Left lung (tissue), 14 donors: ENCODE results near the gene LEP. TPM values are rescaled to one million over a fixed set of nuclear protein-coding genes. Genes with fewer than 3 reads are reported as not detected.

Source experiments
- ATAC-seq: fragments of 200-7000 bp; cut with Tn5 transposase; one replicate; pipeline ENCODE4 v1.9.1; 2020; ENCODE audit warnings: moderate library complexity
- DNase-seq, 4 donors: peaks; one replicate each; pipeline ENCODE4 v3.0.0-alpha.2; 2013 to 2020
- H3K27ac ChIP-seq, 2 donors: fragments of 200-600 bp; sonication (generic) in 1 of 2; one replicate each; pipeline versions ENCODE4 v1.5.0 to v1.8.0; 2020 to 2021
- H3K27me3 ChIP-seq, 2 donors: fragments of 200-600 bp; sonication (generic) in 1 of 2; one replicate each; pipeline versions ENCODE4 v1.5.0 to v1.8.0; 2020 to 2021
- H3K36me3 ChIP-seq, 2 donors: fragments of 200-600 bp; sonication (generic) in 1 of 2; one replicate each; pipeline versions ENCODE4 v1.5.0 to v1.8.0; 2020 to 2021
- H3K4me1 ChIP-seq, 2 donors: fragments of 200-600 bp; one replicate each; pipeline ENCODE4 v1.8.0; 2021
- H3K4me3 ChIP-seq, 2 donors: fragments of 200-600 bp; sonication (generic) in 1 of 2; one replicate each; pipeline versions ENCODE4 v1.5.0 to v1.8.0; 2020 to 2021; ENCODE audit warnings: mild to moderate bottlenecking in 1 of 2
- H3K9me3 ChIP-seq, 2 donors: fragments of 200-600 bp; sonication (generic) in 1 of 2; one replicate each; pipeline versions ENCODE4 v1.5.0 to v1.8.0; 2020 to 2021
- intact Hi-C, 2 donors: fragments of 100-400 bp; cut with DNase I; formaldehyde crosslinking; loops; one replicate each; pipeline versions ENCODE4 v1.11.2 to v1.14.2; 2022
- long read RNA-seq, 12 donors: library from polyadenylated mRNA in 2 of 12; unstranded in 2 of 12; transcript quantifications; one replicate each; pipeline ENCODE4 v2.0.0 and lab custom pipeline, GENCODE V29; 2019 to 2026
- polyA plus RNA-seq, 6 donors: library from polyadenylated mRNA; unstranded; fragments of 120-200 nt; gene quantifications; one replicate each; pipeline ENCODE4 v1.2.1, GENCODE V29; 2013; ENCODE audit not compliant: insufficient read length in 6 of 6
- total RNA-seq, 2 donors: library from RNA; stranded (reverse); fragmentation: NEBNext Ultra II Directional; extraction: Animal tissue kit (Norgen Biotek cat#: 25700); gene quantifications; one replicate each; pipeline ENCODE4 v1.2.1, GENCODE V29; 2021
- TF ChIP-seq, protein P1 (sequence below), 2 donors: fragments of 200-600 bp; sonication (generic) in 1 of 2; IDR thresholded peaks; one replicate each; pipeline versions ENCODE4 v1.5.0 to v1.8.0; 2021; ENCODE audit warnings: antibody characterized with exemption in 2 of 2
- donor health status: DM: no; HTN: yes; CAD: no.
- donor health status: DM: no; HTN: no; CAD: no.

LEP gene
- under 1 TPM; 0.15 to 0.16 TPM for total RNA-seq
- polyA plus RNA-seq = under 1 TPM; 0.04 to 0.14 (median 0.08) TPM
- long read RNA-seq, donor 1 = 0 reads
- long read RNA-seq, donor 2 = 0 reads
- long read RNA-seq, donor 3 = 0 reads
- long read RNA-seq, donor 4 = 0 reads
- long read RNA-seq, donor 5 = 0 reads
- long read RNA-seq, donor 6 = 0 reads
- long read RNA-seq, donor 7 = 0 reads
- long read RNA-seq, donor 8 = 0 reads
- long read RNA-seq, donor 9 = 0 reads
- long read RNA-seq, donor 10 = 0 reads
- long read RNA-seq, donor 11 = 0 reads
- long read RNA-seq, donor 12 = 0 reads

DNA sequence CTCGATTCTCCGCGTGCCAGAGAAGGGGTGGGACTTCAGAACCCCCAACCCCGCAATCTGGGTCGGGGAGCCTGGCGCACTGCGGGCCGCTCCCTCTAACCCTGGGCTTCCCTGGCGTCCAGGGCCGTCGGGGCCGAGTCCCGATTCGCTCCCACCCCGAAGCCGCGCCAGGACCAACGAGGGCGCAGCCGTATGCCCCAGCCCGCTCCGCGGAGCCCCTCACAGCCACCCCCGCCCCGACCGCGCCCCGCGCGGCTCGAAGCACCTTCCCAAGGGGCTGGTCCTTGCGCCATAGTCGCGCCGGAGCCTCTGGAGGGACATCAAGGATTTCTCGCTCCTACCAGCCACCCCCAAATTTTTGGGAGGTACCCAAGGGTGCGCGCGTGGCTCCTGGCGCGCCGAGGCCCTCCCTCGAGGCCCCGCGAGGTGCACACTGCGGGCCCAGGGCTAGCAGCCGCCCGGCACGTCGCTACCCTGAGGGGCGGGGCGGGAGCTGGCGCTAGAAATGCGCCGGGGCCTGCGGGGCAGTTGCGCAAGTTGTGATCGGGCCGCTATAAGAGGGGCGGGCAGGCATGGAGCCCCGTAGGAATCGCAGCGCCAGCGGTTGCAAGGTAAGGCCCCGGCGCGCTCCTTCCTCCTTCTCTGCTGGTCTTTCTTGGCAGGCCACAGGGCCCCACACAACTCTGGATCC is at the start of gene LEP:
TSS of gene LEP (plus strand) at position 583 of the 691 bp plus-strand sequence. CDS start 10,741 bp downstream, outside the sequence.
- Histone ChIP-seq H3K27me3 (peaks cover 22 to 35% of the 10 kb centered on the region in 2 donors), H3K36me3 (no peaks in the 10 kb centered on the region), H3K27ac (no peak within 1 kb of the TSS), H3K4me3 (no peak within 1 kb of the TSS), H3K4me1 (peaks cover 0 to 12% of the 10 kb centered on the region in 2 donors), H3K9me3 (peaks cover 0 to 22% of the 10 kb centered on the region in 2 donors)
- no peak for ATAC-seq
- DNase-seq = peak in 2 of 4 donors; percentile 15 to 79
- intact Hi-C loops = no loop called here
- TF ChIP-seq, protein P1, sequence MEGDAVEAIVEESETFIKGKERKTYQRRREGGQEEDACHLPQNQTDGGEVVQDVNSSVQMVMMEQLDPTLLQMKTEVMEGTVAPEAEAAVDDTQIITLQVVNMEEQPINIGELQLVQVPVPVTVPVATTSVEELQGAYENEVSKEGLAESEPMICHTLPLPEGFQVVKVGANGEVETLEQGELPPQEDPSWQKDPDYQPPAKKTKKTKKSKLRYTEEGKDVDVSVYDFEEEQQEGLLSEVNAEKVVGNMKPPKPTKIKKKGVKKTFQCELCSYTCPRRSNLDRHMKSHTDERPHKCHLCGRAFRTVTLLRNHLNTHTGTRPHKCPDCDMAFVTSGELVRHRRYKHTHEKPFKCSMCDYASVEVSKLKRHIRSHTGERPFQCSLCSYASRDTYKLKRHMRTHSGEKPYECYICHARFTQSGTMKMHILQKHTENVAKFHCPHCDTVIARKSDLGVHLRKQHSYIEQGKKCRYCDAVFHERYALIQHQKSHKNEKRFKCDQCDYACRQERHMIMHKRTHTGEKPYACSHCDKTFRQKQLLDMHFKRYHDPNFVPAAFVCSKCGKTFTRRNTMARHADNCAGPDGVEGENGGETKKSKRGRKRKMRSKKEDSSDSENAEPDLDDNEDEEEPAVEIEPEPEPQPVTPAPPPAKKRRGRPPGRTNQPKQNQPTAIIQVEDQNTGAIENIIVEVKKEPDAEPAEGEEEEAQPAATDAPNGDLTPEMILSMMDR (IDR thresholded peaks at IDR 0.05) = no peak

DNA sequence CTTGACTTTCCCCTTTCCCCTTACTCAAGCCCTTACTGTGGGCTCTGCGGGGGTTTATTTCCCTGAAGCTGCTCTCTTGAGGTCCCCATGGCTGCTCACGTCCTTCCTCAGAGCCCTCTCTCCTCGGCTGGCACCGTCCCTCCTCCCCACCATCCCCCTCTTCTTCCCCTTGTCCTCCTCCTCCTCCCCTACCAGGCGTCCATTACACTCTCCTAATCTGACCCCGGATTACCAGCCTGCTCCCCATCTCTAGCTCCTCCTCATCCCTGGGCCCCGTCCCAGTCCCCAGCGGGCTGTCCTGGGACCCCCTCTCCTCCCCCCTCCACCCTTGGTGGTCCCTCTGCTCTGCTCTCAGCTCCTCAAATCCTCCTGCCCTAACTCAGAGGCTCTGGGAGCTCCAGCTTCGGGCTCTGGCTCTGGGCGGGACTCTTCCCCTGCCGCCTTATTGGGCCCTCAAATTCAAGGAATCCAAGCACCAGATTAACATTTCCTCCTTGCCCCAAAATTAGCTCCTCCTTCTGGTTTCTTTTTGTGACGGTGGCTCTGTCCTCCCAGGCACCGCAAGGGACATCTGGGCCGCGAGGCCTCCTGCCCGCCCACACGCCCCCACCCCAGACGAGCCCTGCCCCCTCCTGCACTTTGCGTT is 48.5 kb upstream of the LEP start:
- Histone ChIP-seq H3K9me3 (peaks cover 0 to 28% of the 10 kb centered on the region in 2 donors), H3K4me3 (no peak overlapping the region), H3K36me3 (no peaks in the 10 kb centered on the region), H3K27me3 (peaks cover 8 to 47% of the 10 kb centered on the region in 2 donors), H3K4me1 (no peaks in the 10 kb centered on the region), H3K27ac (no peak overlapping the region)
- ATAC-seq (no peak), DNase-seq (no peak)
- intact Hi-C loops = no loop called here
- TF ChIP-seq, protein P1 (IDR thresholded peaks at IDR 0.05) = no peak

DNA sequence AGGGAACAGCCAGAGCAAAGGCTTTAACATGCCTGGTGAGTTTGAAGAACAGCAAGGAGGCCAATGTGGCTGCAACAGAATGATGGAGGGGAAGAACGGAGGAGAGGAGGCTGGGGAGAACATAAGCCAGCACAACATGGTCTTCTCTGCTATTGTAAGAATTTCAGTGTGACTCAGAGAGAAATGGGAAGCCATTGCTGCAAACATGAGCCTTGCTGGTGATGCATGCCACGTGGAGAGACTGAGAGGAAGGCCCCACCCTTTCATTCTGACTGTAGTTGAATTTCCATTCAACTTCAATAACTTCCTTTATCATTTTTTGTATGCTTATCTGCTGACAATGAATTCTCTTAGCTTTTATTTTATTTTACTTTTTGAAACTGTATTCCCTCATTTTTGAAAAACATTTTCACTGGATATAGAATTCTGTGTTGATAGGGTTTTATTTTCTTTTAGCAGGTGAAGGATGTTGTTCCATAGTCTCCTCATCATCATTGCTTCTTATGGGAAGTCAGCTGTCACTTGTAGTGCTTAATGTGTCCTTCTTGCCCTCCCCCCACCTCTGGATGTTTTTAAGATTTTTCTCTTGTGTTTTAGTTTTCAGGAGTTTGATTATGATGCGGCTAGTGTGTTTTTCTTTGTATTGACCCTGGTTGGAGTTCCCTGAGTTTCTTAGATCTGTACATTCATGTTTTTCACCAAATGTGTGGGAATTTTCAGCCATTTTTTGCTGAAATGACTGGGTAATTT is 46.4 kb upstream of the LEP start:
- Histone ChIP-seq H3K27me3 (peaks cover 8 to 35% of the 10 kb centered on the region in 2 donors), H3K9me3 (peaks cover 0 to 28% of the 10 kb centered on the region in 2 donors), H3K27ac (no peak overlapping the region), H3K4me3 (no peak overlapping the region), H3K36me3 (no peaks in the 10 kb centered on the region), H3K4me1 (no peaks in the 10 kb centered on the region)
- ATAC-seq = no peak
- no peak for DNase-seq
- intact Hi-C loops = no loop called here
- TF ChIP-seq, protein P1 (IDR thresholded peaks at IDR 0.05) = no peak

DNA sequence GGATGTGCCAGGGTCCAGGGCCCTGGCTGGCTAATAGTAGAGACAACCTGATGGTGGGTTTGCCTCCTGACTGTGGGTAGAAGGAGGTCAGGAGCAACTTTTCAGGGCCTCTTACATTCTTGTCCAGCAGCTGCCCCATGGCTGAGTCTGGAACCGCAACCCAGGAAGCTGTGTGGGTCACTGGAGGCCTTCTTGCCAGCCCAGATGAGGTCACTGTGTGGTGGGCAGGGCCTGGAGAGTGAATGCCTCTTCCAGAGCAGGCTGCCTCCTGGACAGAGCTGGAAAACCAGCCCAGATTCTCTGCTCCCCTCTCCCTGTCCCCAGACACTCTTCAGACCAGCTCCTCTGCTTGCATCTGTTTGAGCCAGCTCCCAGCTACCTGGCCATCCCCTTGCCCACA is 43.5 kb upstream of the LEP start:
- DNase-seq (no peak), ATAC-seq (no peak)
- TF ChIP-seq, protein P1 (IDR thresholded peaks at IDR 0.05) = no peak
- Histone ChIP-seq H3K27me3 (peaks cover 28 to 31% of the 10 kb centered on the region in 2 donors), H3K4me1 (peaks cover 5 to 8% of the 10 kb centered on the region in 2 donors), H3K4me3 (no peak overlapping the region), H3K9me3 (peaks cover 0 to 28% of the 10 kb centered on the region in 2 donors), H3K36me3 (no peaks in the 10 kb centered on the region), H3K27ac (no peak overlapping the region)
- intact Hi-C loops = no loop called here
